RWPE2 (cell line): ENCODE results near the gene BLACAT1.

Experiments used
- ATAC-seq: fragments of 200-7000 bp; cut with Tn5 transposase; 3 replicates; pipeline ENCODE4 v1.9.1; 2021; ENCODE audit warnings: low read depth
- DNase-seq: peaks from one replicate; pipeline ENCODE4 v3.0.0-alpha.2; 2020; ENCODE audit warnings: low spot score
- H3K27ac ChIP-seq: fragments of 450-650 bp; 2 replicates; pipeline ENCODE4 v1.5.1; 2017; ENCODE audit warnings: mild to moderate bottlenecking; ENCODE audit not compliant: poor library complexity, severe bottlenecking
- H3K27me3 ChIP-seq: fragments of 250-450 bp; sonication (Bioruptor Pico); 2 replicates; pipeline ENCODE4 v1.5.1; 2021; ENCODE audit warnings: mild to moderate bottlenecking, moderate library complexity; ENCODE audit not compliant: insufficient read depth, poor library complexity, severe bottlenecking
- H3K36me3 ChIP-seq: fragments of 250-450 bp; sonication (Bioruptor Pico); 2 replicates; pipeline ENCODE4 v1.5.1; 2020; ENCODE audit warnings: low read depth, mild to moderate bottlenecking, moderate library complexity
- H3K4me1 ChIP-seq: fragments of 250-450 bp; sonication (Bioruptor Pico); 2 replicates; pipeline ENCODE4 v1.5.1; 2021; ENCODE audit warnings: mild to moderate bottlenecking, moderate library complexity; ENCODE audit not compliant: insufficient read depth, poor library complexity, severe bottlenecking
- H3K4me3 ChIP-seq: fragments of 250-450 bp; sonication (Bioruptor Pico); 2 replicates; pipeline ENCODE4 v1.5.1; 2021; ENCODE audit warnings: mild to moderate bottlenecking, moderate library complexity; ENCODE audit not compliant: severe bottlenecking
- H3K9me3 ChIP-seq: fragments of 250-450 bp; sonication (Bioruptor Pico); 2 replicates; pipeline ENCODE4 v1.5.1; 2021; ENCODE audit warnings: mild to moderate bottlenecking, moderate library complexity; ENCODE audit not compliant: severe bottlenecking
- TF ChIP-seq, protein P1 (sequence below): fragments of 450-650 bp; IDR thresholded peaks from one replicate; pipeline ENCODE4 v1.5.1; 2017; ENCODE audit warnings: mild to moderate bottlenecking, moderate library complexity; ENCODE audit not compliant: poor library complexity, severe bottlenecking

The BLACAT1 gene

DNA sequence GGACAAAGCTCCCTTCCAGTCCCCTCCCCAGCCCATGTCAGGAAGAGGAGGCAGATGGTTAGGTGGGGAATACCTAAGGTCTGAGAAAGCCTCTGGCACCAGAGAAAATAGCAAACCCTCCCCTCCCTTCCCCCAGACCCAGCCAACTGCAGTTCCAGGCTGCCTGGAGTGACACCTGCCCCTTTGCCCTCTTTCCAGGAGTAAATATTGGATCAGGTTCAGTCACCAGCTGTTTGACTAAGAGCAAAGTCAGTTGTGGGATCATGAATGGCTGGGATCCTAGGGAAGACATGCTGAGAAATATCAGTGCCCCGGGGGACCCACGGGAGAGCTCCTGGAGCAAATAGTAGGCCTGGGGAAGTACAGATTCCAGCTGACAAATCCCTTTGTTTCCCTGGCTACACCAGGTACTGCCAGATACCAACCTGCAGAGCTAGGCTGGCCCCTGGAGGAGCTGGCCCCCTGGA, 36.4 kb upstream of the BLACAT1 start:
- peaks cover 20% of the 10 kb centered on the region for H3K4me1 ChIP-seq
- ATAC-seq (peak; percentile 19), DNase-seq (no peak)
- TF ChIP-seq, protein P1, sequence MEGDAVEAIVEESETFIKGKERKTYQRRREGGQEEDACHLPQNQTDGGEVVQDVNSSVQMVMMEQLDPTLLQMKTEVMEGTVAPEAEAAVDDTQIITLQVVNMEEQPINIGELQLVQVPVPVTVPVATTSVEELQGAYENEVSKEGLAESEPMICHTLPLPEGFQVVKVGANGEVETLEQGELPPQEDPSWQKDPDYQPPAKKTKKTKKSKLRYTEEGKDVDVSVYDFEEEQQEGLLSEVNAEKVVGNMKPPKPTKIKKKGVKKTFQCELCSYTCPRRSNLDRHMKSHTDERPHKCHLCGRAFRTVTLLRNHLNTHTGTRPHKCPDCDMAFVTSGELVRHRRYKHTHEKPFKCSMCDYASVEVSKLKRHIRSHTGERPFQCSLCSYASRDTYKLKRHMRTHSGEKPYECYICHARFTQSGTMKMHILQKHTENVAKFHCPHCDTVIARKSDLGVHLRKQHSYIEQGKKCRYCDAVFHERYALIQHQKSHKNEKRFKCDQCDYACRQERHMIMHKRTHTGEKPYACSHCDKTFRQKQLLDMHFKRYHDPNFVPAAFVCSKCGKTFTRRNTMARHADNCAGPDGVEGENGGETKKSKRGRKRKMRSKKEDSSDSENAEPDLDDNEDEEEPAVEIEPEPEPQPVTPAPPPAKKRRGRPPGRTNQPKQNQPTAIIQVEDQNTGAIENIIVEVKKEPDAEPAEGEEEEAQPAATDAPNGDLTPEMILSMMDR: no peak
- no peaks in the 10 kb centered on the region for H3K9me3 ChIP-seq
- H3K4me3 ChIP-seq: no peak overlapping the region
- no peaks in the 10 kb centered on the region for H3K36me3 ChIP-seq
- H3K27ac ChIP-seq: peak overlapping the region; percentile 39
- H3K27me3 ChIP-seq: no peaks in the 10 kb centered on the region

DNA sequence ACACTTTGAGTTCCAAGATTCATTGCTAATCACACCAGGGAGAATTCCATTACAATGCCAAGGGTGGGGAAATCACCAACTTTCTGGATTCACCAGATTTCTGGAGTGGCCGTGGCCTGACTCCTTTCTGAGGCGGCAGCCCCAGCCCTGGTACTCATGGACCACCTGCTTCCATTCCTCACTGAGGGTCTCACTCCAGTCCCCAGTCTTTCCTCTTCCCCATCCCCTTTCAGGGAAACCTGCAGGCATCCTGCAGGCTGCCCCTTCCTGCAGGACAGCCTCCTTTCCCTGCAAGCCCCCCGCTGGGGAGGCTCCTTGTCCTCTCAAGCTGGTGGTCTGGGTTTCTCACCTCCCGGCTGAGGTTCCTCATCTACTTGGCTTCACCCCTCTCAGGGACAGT, 35.9 kb upstream of the BLACAT1 start:
- no peaks in the 10 kb centered on the region for H3K27me3 ChIP-seq
- DNase-seq (no peak), ATAC-seq (no peak)
- peaks cover 20% of the 10 kb centered on the region for H3K4me1 ChIP-seq
- H3K36me3 ChIP-seq: no peaks in the 10 kb centered on the region
- H3K4me3 ChIP-seq: no peak overlapping the region
- TF ChIP-seq, protein P1: no peak
- no peaks in the 10 kb centered on the region for H3K9me3 ChIP-seq
- no peak overlapping the region for H3K27ac ChIP-seq

DNA sequence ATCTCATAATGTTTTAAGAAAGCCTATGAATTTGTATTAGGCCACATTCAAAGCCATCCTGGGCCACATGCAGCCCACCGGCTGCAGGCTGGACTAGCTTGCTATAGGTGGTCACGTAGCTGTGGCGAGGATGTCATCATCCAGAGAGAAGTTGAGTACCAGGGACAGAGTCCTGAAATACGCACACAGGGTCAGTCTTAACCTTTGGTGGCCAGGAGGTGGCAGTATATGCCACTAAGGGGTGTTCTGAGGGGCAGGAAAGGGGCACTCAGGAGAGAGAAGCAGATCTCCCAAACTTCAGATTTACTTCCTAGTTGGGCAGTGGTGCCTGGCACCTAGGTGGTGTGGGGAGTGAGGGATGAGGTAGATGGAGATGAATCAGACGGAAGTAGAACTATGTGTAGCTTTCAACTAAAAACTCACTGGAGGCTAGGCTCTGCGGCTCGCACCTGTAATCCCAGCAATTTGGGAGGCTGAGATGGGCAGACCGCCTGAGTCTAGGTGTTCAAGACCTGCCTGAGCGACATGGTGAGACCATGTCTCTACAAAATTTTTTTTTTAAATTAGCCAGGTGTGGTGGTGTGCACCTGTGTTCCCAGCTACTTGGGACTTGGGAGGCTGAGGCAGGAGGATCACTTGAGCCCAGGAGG, 32.4 kb upstream of the BLACAT1 start:
- Histone ChIP-seq H3K9me3 (no peaks in the 10 kb centered on the region), H3K36me3 (no peaks in the 10 kb centered on the region), H3K4me3 (no peak overlapping the region), H3K4me1 (peaks cover 15% of the 10 kb centered on the region), H3K27ac (no peak overlapping the region), H3K27me3 (no peaks in the 10 kb centered on the region)
- ATAC-seq (peak; percentile 62), DNase-seq (no peak)
- TF ChIP-seq, protein P1: peak; percentile 82

DNA sequence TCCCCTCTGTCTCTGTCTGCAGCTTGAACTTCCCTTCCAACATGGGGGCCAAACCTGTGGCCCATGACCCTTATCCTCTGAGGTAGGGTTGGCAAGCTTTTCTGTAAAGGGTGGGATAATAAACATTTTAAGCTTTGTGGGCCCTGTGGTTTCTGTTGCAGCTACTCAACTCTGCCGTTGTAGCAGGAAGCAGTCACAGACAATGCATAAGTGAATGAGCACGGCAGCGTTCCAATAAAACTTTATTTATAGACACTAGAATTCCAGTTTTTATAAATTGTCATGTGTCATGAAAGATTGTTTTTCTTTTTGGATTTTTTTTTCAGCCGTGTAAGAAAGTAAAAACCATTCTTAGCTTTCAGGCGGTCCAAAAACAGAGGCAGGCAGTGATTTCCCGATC, 30.4 kb upstream of the BLACAT1 start:
- H3K4me3 ChIP-seq: no peak overlapping the region
- no peak for ATAC-seq
- no peaks in the 10 kb centered on the region for H3K9me3 ChIP-seq
- H3K36me3 ChIP-seq: no peaks in the 10 kb centered on the region
- no peaks in the 10 kb centered on the region for H3K27me3 ChIP-seq
- TF ChIP-seq, protein P1: no peak
- H3K4me1 ChIP-seq: peaks cover 8% of the 10 kb centered on the region
- H3K27ac ChIP-seq: no peak overlapping the region
- no peak for DNase-seq
